HEK293 (cell line): ENCODE results near the gene LCOR.

Experiments used
- CTCF ChIA-PET: fragments of 350-600 bp; formaldehyde crosslinking; extraction: SDS; loops from one replicate; lab custom pipeline; 2021; ENCODE audit warnings: antibody characterized with exemption; lab: Yijun Ruan, JAX
- POLR2A ChIA-PET: fragments of 300-600 bp; formaldehyde crosslinking; extraction: SDS; loops from one replicate; lab custom pipeline; 2020; ENCODE audit warnings: antibody characterized with exemption, inconsistent platforms; lab: Yijun Ruan, JAX
- H3K27ac ChIP-seq: fragments of 200-500 bp; sonication (Bioruptor generic); 2 replicates; pipeline ENCODE4 v1.5.1; 2014; ENCODE audit warnings: low read depth, low read length, control low read depth, inconsistent platforms; ENCODE audit errors: extremely low read depth
- H3K36me3 ChIP-seq, 2 experiments: fragments of 200-500 bp in 1 of 2; sonication (Bioruptor generic) in 1 of 2; 1 replicate in 1 of 2; 2 replicates in 1 of 2; pipeline ENCODE4 v1.5.1; 2014 to 2017; ENCODE audit warnings: inconsistent platforms in 2 of 2, low read length in 2 of 2; ENCODE audit not compliant: control insufficient read depth in 2 of 2, insufficient read depth in 1 of 2
- H3K4me1 ChIP-seq: fragments of 200-500 bp; sonication (Bioruptor generic); 2 replicates; pipeline ENCODE4 v1.5.1; 2014; ENCODE audit warnings: mild to moderate bottlenecking, low read length, inconsistent platforms; ENCODE audit not compliant: control insufficient read depth, insufficient read depth
- H3K4me3 ChIP-seq: 2 replicates; pipeline ENCODE4 v1.5.1; 2011; ENCODE audit warnings: low read depth, mild to moderate bottlenecking, control low read depth, low read length, moderate library complexity
- H3K9me3 ChIP-seq: fragments of 200-500 bp; sonication (Bioruptor generic); 2 replicates; pipeline ENCODE4 v1.5.1; 2014; ENCODE audit warnings: low read depth, low read length, inconsistent platforms; ENCODE audit not compliant: control insufficient read depth, insufficient read depth
- BCL11A ChIP-seq: fragments of 450-650 bp; formaldehyde crosslinking; IDR thresholded peaks from 2 replicates; pipeline ENCODE4 v1.5.1; 2016; ENCODE audit warnings: low read depth, missing biosample characterization, missing genetic modification characterization
- BCL11B ChIP-seq: fragments of 450-650 bp; formaldehyde crosslinking; IDR thresholded peaks from 2 replicates; pipeline ENCODE4 v1.5.1; 2016; ENCODE audit warnings: low read depth, missing biosample characterization, missing genetic modification characterization
- GLIS1 ChIP-seq: fragments of 450-650 bp; formaldehyde crosslinking; IDR thresholded peaks from 2 replicates; pipeline ENCODE4 v1.5.1; 2016; ENCODE audit warnings: missing biosample characterization, missing genetic modification characterization
- KLF10 ChIP-seq: fragments of 450-650 bp; IDR thresholded peaks from 2 replicates; pipeline ENCODE4 v1.5.1; 2018; ENCODE audit warnings: missing biosample characterization, mild to moderate bottlenecking, missing genetic modification characterization
- MYNN ChIP-seq: fragments of 450-650 bp; formaldehyde crosslinking; IDR thresholded peaks from 2 replicates; pipeline ENCODE4 v1.5.1; 2016; ENCODE audit warnings: missing biosample characterization, missing genetic modification characterization, borderline replicate concordance
- TSHZ1 ChIP-seq: fragments of 450-650 bp; formaldehyde crosslinking; IDR thresholded peaks from 2 replicates; pipeline ENCODE4 v1.5.1; 2016; ENCODE audit warnings: missing biosample characterization, missing genetic modification characterization, borderline replicate concordance
- ZEB2 ChIP-seq: fragments of 450-650 bp; formaldehyde crosslinking; IDR thresholded peaks from 2 replicates; pipeline ENCODE4 v1.5.1; 2016; ENCODE audit warnings: missing biosample characterization, missing genetic modification characterization
- ZFP3 ChIP-seq: fragments of 450-650 bp; formaldehyde crosslinking; IDR thresholded peaks from 2 replicates; pipeline ENCODE4 v1.5.1; 2016; ENCODE audit warnings: low read depth, missing biosample characterization, missing genetic modification characterization
- ZNF112 ChIP-seq: fragments of 450-650 bp; formaldehyde crosslinking; IDR thresholded peaks from 2 replicates; pipeline ENCODE4 v1.5.0; 2017; ENCODE audit warnings: missing biosample characterization, missing genetic modification characterization
- ZNF169 ChIP-seq: fragments of 450-650 bp; formaldehyde crosslinking; IDR thresholded peaks from 2 replicates; pipeline ENCODE4 v1.5.1; 2016; ENCODE audit warnings: missing biosample characterization, missing genetic modification characterization
- ZNF174 ChIP-seq: fragments of 450-650 bp; formaldehyde crosslinking; IDR thresholded peaks from 2 replicates; pipeline ENCODE4 v1.5.0; 2017; ENCODE audit warnings: missing biosample characterization, mild to moderate bottlenecking, missing genetic modification characterization
- ZNF394 ChIP-seq: fragments of 450-650 bp; formaldehyde crosslinking; IDR thresholded peaks from 2 replicates; pipeline ENCODE4 v1.5.1; 2016; ENCODE audit warnings: missing biosample characterization, missing genetic modification characterization, mild to moderate bottlenecking, moderate library complexity, borderline replicate concordance
- ZNF558 ChIP-seq: fragments of 450-650 bp; formaldehyde crosslinking; IDR thresholded peaks from 2 replicates; pipeline ENCODE4 v1.5.1; 2016; ENCODE audit warnings: missing biosample characterization, missing genetic modification characterization
- ZNF560 ChIP-seq: fragments of 450-650 bp; formaldehyde crosslinking; IDR thresholded peaks from 2 replicates; pipeline ENCODE4 v1.5.1; 2017; ENCODE audit warnings: missing biosample characterization, missing genetic modification characterization, borderline replicate concordance
- ZNF585B ChIP-seq: fragments of 450-650 bp; formaldehyde crosslinking; IDR thresholded peaks from 2 replicates; pipeline ENCODE4 v1.5.1; 2016; ENCODE audit warnings: missing biosample characterization, missing genetic modification characterization
- ZNF600 ChIP-seq: fragments of 450-650 bp; formaldehyde crosslinking; IDR thresholded peaks from 2 replicates; pipeline ENCODE4 v1.5.1; 2016; ENCODE audit warnings: missing biosample characterization, missing genetic modification characterization
- ZNF623 ChIP-seq: fragments of 450-650 bp; formaldehyde crosslinking; IDR thresholded peaks from 2 replicates; pipeline ENCODE4 v1.5.1; 2016; ENCODE audit warnings: missing biosample characterization, missing genetic modification characterization
- ZNF658 ChIP-seq: fragments of 450-650 bp; formaldehyde crosslinking; IDR thresholded peaks from 2 replicates; pipeline ENCODE4; 2016; ENCODE audit warnings: missing biosample characterization, missing genetic modification characterization
- ZNF670 ChIP-seq: fragments of 450-650 bp; formaldehyde crosslinking; IDR thresholded peaks from 2 replicates; pipeline ENCODE4 v1.5.1; 2016; ENCODE audit warnings: missing biosample characterization, missing genetic modification characterization, low read depth
- ZNF677 ChIP-seq: fragments of 450-650 bp; IDR thresholded peaks from 2 replicates; pipeline ENCODE4 v1.5.0; 2018; ENCODE audit warnings: missing biosample characterization, mild to moderate bottlenecking, missing genetic modification characterization, moderate library complexity
- ZNF747 ChIP-seq: fragments of 450-650 bp; formaldehyde crosslinking; IDR thresholded peaks from 2 replicates; pipeline ENCODE4 v1.5.1; 2016; ENCODE audit warnings: missing biosample characterization, missing genetic modification characterization
- ZNF791 ChIP-seq: fragments of 450-650 bp; formaldehyde crosslinking; IDR thresholded peaks from 2 replicates; pipeline ENCODE4 v1.5.1; 2016; ENCODE audit warnings: missing biosample characterization, missing genetic modification characterization
- ZNF843 ChIP-seq: fragments of 450-650 bp; formaldehyde crosslinking; IDR thresholded peaks from 2 replicates; pipeline ENCODE4 v1.5.1; 2016; ENCODE audit warnings: missing biosample characterization, missing genetic modification characterization
- TF ChIP-seq, protein P1 (sequence below): fragments of 450-650 bp; formaldehyde crosslinking; IDR thresholded peaks from 2 replicates; pipeline ENCODE4 v1.5.1; 2016; ENCODE audit warnings: missing biosample characterization, missing genetic modification characterization
- TF ChIP-seq, protein P2 (sequence below): fragments of 450-650 bp; formaldehyde crosslinking; conservative IDR thresholded peaks from 2 replicates; pipeline ENCODE4 v1.5.1; 2016; ENCODE audit warnings: low read depth, missing biosample characterization, missing genetic modification characterization

LCOR gene

DNA sequence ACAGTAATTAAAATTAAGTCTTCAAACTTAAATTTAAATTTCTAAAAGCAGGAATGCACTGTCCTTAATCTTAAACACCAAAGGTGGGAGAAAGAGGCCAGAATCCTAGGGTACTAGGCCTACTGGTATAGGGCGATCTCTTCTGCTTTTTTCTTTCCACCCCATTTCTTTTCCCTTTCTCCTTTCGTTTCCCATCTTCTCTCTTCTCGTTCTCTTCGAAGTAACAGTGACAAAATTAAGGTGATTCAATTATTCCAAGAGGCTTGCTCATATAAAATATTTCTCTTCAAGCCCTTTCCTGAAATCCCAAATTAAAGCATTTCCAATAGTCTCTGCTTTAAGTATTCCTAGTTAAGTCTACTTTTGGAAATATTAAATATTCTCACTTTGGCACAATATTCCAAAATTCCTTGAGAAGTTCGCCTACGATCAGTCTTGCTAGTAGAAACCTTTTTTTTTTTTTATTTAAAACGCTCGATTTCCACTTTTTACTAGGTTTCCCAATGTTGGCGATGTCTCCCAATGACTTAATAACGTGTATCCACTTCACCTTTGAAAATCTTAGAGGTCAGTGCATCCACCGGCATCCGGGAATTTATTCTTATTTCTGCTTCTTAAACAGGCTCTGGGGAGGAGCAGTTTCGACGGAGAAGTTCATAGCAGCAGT lies 765 bp upstream of the LCOR start (continued):
- TF ChIP-seq GLIS1 = peak; percentile 25; the same call in 1 of the 2 replicates

- peak overlapping the region; percentile 85 for H3K4me3 ChIP-seq
- H3K9me3 ChIP-seq = no peaks in the 10 kb centered on the region
- CTCF ChIA-PET = interaction anchor here (0.7 to 0.8 kb wide), 2 partner anchors 236 to 364 kb away, joined by 3 to 5 read pairs; no protein-coding TSS in a partner anchor
- POLR2A ChIA-PET = interaction anchor here (1.2 kb wide), 1 partner anchor 10 kb away, joined by 5 read pairs; no protein-coding TSS in a partner anchor
- H3K36me3 ChIP-seq = no peaks in the 10 kb centered on the region
- peak overlapping the region; percentile 91 for H3K27ac ChIP-seq
- no peaks in the 10 kb centered on the region; the same call in 1 of the 2 replicates for H3K4me1 ChIP-seq
- no peak for TF ChIP-seq TSHZ1 (tag by site-specific recombination)
- TF ChIP-seq ZNF560 (tag by site-specific recombination) = no peak
- TF ChIP-seq ZEB2 = peak; percentile 52
- TF ChIP-seq, protein P1, sequence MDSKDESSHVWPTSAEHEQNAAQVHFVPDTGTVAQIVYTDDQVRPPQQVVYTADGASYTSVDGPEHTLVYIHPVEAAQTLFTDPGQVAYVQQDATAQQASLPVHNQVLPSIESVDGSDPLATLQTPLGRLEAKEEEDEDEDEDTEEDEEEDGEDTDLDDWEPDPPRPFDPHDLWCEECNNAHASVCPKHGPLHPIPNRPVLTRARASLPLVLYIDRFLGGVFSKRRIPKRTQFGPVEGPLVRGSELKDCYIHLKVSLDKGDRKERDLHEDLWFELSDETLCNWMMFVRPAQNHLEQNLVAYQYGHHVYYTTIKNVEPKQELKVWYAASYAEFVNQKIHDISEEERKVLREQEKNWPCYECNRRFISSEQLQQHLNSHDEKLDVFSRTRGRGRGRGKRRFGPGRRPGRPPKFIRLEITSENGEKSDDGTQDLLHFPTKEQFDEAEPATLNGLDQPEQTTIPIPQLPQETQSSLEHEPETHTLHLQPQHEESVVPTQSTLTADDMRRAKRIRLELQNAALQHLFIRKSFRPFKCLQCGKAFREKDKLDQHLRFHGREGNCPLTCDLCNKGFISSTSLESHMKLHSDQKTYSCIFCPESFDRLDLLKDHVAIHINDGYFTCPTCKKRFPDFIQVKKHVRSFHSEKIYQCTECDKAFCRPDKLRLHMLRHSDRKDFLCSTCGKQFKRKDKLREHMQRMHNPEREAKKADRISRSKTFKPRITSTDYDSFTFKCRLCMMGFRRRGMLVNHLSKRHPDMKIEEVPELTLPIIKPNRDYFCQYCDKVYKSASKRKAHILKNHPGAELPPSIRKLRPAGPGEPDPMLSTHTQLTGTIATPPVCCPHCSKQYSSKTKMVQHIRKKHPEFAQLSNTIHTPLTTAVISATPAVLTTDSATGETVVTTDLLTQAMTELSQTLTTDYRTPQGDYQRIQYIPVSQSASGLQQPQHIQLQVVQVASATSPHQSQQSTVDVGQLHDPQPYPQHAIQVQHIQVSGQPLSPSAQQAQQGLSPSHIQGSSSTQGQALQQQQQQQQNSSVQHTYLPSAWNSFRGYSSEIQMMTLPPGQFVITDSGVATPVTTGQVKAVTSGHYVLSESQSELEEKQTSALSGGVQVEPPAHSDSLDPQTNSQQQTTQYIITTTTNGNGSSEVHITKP (tag by site-specific recombination) = no peak
- TF ChIP-seq ZNF623 (tag by site-specific recombination) = no peak
- TF ChIP-seq ZNF600 (tag by site-specific recombination) = no peak
- TF ChIP-seq ZFP3 (tag by site-specific recombination) = no peak
- TF ChIP-seq BCL11A = no peak
- TF ChIP-seq ZNF585B (tag by site-specific recombination) = no peak
- peak; percentile 23; the same call in 1 of the 2 replicates for TF ChIP-seq ZNF677 (tag by site-specific recombination)
- TF ChIP-seq ZNF791 (tag by site-specific recombination) = no peak
- no peak for TF ChIP-seq ZNF112 (tag by site-specific recombination)
- TF ChIP-seq ZNF394 = no peak
- TF ChIP-seq ZNF670 = no peak
- no peak; the same call in 1 of the 2 replicates for TF ChIP-seq KLF10 (tag by site-specific recombination)
- no peak for TF ChIP-seq ZNF747 (tag by site-specific recombination)
- TF ChIP-seq, protein P2, sequence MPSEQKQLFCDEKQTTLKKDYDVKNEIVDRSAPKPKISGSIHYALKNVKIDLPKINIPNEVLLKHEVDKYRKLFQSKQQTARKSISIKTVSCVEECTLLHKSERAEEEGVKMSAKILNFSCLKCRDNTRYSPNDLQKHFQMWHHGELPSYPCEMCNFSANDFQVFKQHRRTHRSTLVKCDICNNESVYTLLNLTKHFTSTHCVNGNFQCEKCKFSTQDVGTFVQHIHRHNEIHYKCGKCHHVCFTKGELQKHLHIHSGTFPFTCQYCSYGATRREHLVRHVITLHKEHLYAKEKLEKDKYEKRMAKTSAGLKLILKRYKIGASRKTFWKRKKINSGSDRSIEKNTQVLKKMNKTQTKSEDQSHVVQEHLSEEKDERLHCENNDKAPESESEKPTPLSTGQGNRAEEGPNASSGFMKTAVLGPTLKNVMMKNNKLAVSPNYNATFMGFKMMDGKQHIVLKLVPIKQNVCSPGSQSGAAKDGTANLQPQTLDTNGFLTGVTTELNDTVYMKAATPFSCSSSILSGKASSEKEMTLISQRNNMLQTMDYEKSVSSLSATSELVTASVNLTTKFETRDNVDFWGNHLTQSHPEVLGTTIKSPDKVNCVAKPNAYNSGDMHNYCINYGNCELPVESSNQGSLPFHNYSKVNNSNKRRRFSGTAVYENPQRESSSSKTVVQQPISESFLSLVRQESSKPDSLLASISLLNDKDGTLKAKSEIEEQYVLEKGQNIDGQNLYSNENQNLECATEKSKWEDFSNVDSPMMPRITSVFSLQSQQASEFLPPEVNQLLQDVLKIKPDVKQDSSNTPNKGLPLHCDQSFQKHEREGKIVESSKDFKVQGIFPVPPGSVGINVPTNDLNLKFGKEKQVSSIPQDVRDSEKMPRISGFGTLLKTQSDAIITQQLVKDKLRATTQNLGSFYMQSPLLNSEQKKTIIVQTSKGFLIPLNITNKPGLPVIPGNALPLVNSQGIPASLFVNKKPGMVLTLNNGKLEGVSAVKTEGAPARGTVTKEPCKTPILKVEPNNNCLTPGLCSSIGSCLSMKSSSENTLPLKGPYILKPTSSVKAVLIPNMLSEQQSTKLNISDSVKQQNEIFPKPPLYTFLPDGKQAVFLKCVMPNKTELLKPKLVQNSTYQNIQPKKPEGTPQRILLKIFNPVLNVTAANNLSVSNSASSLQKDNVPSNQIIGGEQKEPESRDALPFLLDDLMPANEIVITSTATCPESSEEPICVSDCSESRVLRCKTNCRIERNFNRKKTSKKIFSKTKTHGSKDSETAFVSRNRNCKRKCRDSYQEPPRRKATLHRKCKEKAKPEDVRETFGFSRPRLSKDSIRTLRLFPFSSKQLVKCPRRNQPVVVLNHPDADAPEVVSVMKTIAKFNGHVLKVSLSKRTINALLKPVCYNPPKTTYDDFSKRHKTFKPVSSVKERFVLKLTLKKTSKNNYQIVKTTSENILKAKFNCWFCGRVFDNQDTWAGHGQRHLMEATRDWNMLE (tag by site-specific recombination) = no peak
- TF ChIP-seq BCL11B = no peak
- TF ChIP-seq ZNF658 = no peak
- TF ChIP-seq MYNN (tag by site-specific recombination) = no peak
- no peak for TF ChIP-seq ZNF169 (tag by site-specific recombination)
- TF ChIP-seq ZNF558 (tag by site-specific recombination) = no peak
- no peak for TF ChIP-seq ZNF843 (tag by site-specific recombination)
- TF ChIP-seq ZNF174 = no peak
Observed at GRCh38 chr10:96832721-96833219, 672 bp downstream of the LCOR start.
